ENCODE measurements around the gene NTRK2.
A peak's percentile ranks its signal among the peaks of the same experiment; 100 is the strongest.

GRCh38 chr9:84953797-84954705 is 284.5 kb downstream of the NTRK2 start:
- TF ChIP-seq POLR2AphosphoS5 (IDR thresholded peaks at IDR 0.05) (no peak), CTCF (IDR thresholded peaks at IDR 0.05) (peak; percentile 54 to 89 (median 88)), POLR2A (IDR thresholded peaks at IDR 0.05) (no peak), EP300 (IDR thresholded peaks at IDR 0.05) (no peak)
